Measurements from ENCODE around the gene TP73.
A peak's percentile ranks its signal among the peaks of the same experiment; 100 is the strongest.
"Not testable (repeated sequence)": the region's sequence is repeated elsewhere in the genome, so short reads cannot be mapped to it uniquely, and the experiment has no call there.

Gene TP73

GRCh38 chr1:3616861-3617260 is 35.5 kb upstream of the TP73 start:
- in situ Hi-C loops (cut with HindIII; ENCODE audit: low pct_ligation_motif_present, low pct_unique_long_range_greater_than_20kb, low sequenced_read_pairs) = no loop called here
- DNase-seq = no peak

GRCh38 chr1:3617806-3618345 is 34.4 kb upstream of the TP73 start:
- in situ Hi-C loops (cut with HindIII; ENCODE audit: low pct_ligation_motif_present, low pct_unique_long_range_greater_than_20kb, low sequenced_read_pairs) = no loop called here

GRCh38 chr1:3618531-3618880 is 33.8 kb upstream of the TP73 start:
- in situ Hi-C loops (cut with HindIII; ENCODE audit: low pct_ligation_motif_present, low pct_unique_long_range_greater_than_20kb, low sequenced_read_pairs) = no loop called here
- no peak for DNase-seq

More at GRCh38 chr1:3617806-3618345, 34.4 kb upstream of the TP73 start:
- no peak for DNase-seq

GRCh38 chr1:3618881-3619671 is 33.2 kb upstream of the TP73 start:
- in situ Hi-C loops (cut with HindIII; ENCODE audit: low pct_ligation_motif_present, low pct_unique_long_range_greater_than_20kb, low sequenced_read_pairs) = no loop called here
- DNase-seq = peak; percentile 65

GRCh38 chr1:3620708-3621107 is 31.6 kb upstream of the TP73 start:
- in situ Hi-C loops (cut with HindIII; ENCODE audit: low pct_ligation_motif_present, low pct_unique_long_range_greater_than_20kb, low sequenced_read_pairs) = no loop called here
- no peak for DNase-seq

GRCh38 chr1:3621151-3621671 is 31.1 kb upstream of the TP73 start:
- DNase-seq = peak; percentile 54
- in situ Hi-C loops (cut with HindIII; ENCODE audit: low pct_ligation_motif_present, low pct_unique_long_range_greater_than_20kb, low sequenced_read_pairs) = not testable (repeated sequence)

GRCh38 chr1:3622102-3622501 is 30.2 kb upstream of the TP73 start:
- in situ Hi-C loops (cut with HindIII; ENCODE audit: low pct_ligation_motif_present, low pct_unique_long_range_greater_than_20kb, low sequenced_read_pairs); DNase-seq: not testable (repeated sequence)

- DNase-seq = no peak
- in situ Hi-C loops (cut with HindIII; ENCODE audit: low pct_ligation_motif_present, low pct_unique_long_range_greater_than_20kb, low sequenced_read_pairs) = no loop called here
Measured at GRCh38 chr1:3623441-3624199, 28.7 kb upstream of the TP73 start.

- in situ Hi-C loops (cut with HindIII; ENCODE audit: low pct_ligation_motif_present, low pct_unique_long_range_greater_than_20kb, low sequenced_read_pairs) = loop anchor here (25.0 kb wide), 1 partner anchor 87 kb away; no protein-coding TSS in a partner anchor
- peak; percentile 94 for DNase-seq
Measured at GRCh38 chr1:3624200-3625136, 27.8 kb upstream of the TP73 start, which contains the start of gene TPRG1L. Gene TPRG1L, plus strand, starts transcription at chr1:3625015. Its CDS starts 58 bp downstream, at chr1:3625073.

- in situ Hi-C loops (cut with HindIII; ENCODE audit: low pct_ligation_motif_present, low pct_unique_long_range_greater_than_20kb, low sequenced_read_pairs) = loop anchor here (25.0 kb wide), 1 partner anchor 88 kb away; no protein-coding TSS in a partner anchor
- DNase-seq = no peak
Measured at GRCh38 chr1:3625151-3625907, 27.0 kb upstream of the TP73 start.

GRCh38 chr1:3626025-3626424 is 26.3 kb upstream of the TP73 start:
- in situ Hi-C loops (cut with HindIII; ENCODE audit: low pct_ligation_motif_present, low pct_unique_long_range_greater_than_20kb, low sequenced_read_pairs) = loop anchor here (25.0 kb wide), 1 partner anchor 89 kb away; no protein-coding TSS in a partner anchor
- no peak for DNase-seq

GRCh38 chr1:3627515-3628253 is 24.6 kb upstream of the TP73 start:
- no peak for DNase-seq
- in situ Hi-C loops (cut with HindIII; ENCODE audit: low pct_ligation_motif_present, low pct_unique_long_range_greater_than_20kb, low sequenced_read_pairs) = loop anchor here (25.0 kb wide), 1 partner anchor 90 kb away; no protein-coding TSS in a partner anchor

GRCh38 chr1:3628445-3628844 is 23.9 kb upstream of the TP73 start:
- in situ Hi-C loops (cut with HindIII; ENCODE audit: low pct_ligation_motif_present, low pct_unique_long_range_greater_than_20kb, low sequenced_read_pairs) = loop anchor here (25.0 kb wide), 1 partner anchor 91 kb away; no protein-coding TSS in a partner anchor
- no peak for DNase-seq

- no peak for DNase-seq
- in situ Hi-C loops (cut with HindIII; ENCODE audit: low pct_ligation_motif_present, low pct_unique_long_range_greater_than_20kb, low sequenced_read_pairs) = loop anchor here (25.0 kb wide), 1 partner anchor 92 kb away; no protein-coding TSS in a partner anchor
Measured at GRCh38 chr1:3629561-3630160, 22.7 kb upstream of the TP73 start.

- no peak for DNase-seq
Measured at GRCh38 chr1:3630161-3630611, 22.1 kb upstream of the TP73 start.

GRCh38 chr1:3630914-3631313 is 21.4 kb upstream of the TP73 start:
- in situ Hi-C loops (cut with HindIII; ENCODE audit: low pct_ligation_motif_present, low pct_unique_long_range_greater_than_20kb, low sequenced_read_pairs) = loop anchor here (25.0 kb wide), 1 partner anchor 94 kb away; no protein-coding TSS in a partner anchor
- no peak for DNase-seq

More at GRCh38 chr1:3630161-3630611, 22.1 kb upstream of the TP73 start:
- in situ Hi-C loops (cut with HindIII; ENCODE audit: low pct_ligation_motif_present, low pct_unique_long_range_greater_than_20kb, low sequenced_read_pairs) = loop anchor here (25.0 kb wide), 1 partner anchor 93 kb away; no protein-coding TSS in a partner anchor

Measured in ACHN (cell line).